WTC11 (cell line): ENCODE measurements around the gene ZYG11B. TPM values are rescaled to one million over a fixed set of nuclear protein-coding genes. Genes with fewer than 3 reads are reported as not detected.

ENCODE experiments used
- ATAC-seq: fragments of 200-7000 bp; cut with Tn5 transposase; 2 replicates; pipeline ENCODE4 v1.10.0; 2021; ENCODE audit warnings: mild to moderate bottlenecking, moderate library complexity
- CTCF ChIA-PET: fragments of 300-600 bp; sonication (Branson Sonifier 250); formaldehyde crosslinking; loops from one replicate; lab custom pipeline; 2021; ENCODE audit warnings: antibody characterized with exemption; lab: Charles Lee
- POLR2A ChIA-PET: fragments of 350-600 bp; sonication (Branson Sonifier 250); formaldehyde crosslinking; loops from one replicate; lab custom pipeline; 2021; ENCODE audit warnings: antibody characterized with exemption; lab: Charles Lee
- DNase-seq: peaks from one replicate; pipeline ENCODE4 v3.0.0; 2021; ENCODE audit warnings: low spot score
- H3K27ac Mint-ChIP-seq: 2 replicates; pipeline ENCODE4 v1.8.0; 2021; ENCODE audit warnings: mixed read lengths
- H3K27me3 Mint-ChIP-seq: 2 replicates; pipeline ENCODE4 v1.8.0; 2021; ENCODE audit warnings: low read depth, mild to moderate bottlenecking, moderate library complexity, mixed read lengths
- H3K36me3 Mint-ChIP-seq: 2 replicates; pipeline ENCODE4 v1.8.0; 2021; ENCODE audit warnings: mixed read lengths
- H3K4me1 Mint-ChIP-seq: 2 replicates; pipeline ENCODE4 v1.8.0; 2022; ENCODE audit warnings: mixed read lengths
- H3K4me3 Mint-ChIP-seq: 2 replicates; pipeline ENCODE4 v1.8.0; 2021; ENCODE audit warnings: mild to moderate bottlenecking, moderate library complexity, mixed read lengths
- H3K9me3 Mint-ChIP-seq: 2 replicates; pipeline ENCODE4 v1.8.0; 2021; ENCODE audit warnings: mixed read lengths
- E2F4 ChIP-seq: sonication (generic); formaldehyde crosslinking; IDR thresholded peaks from 2 replicates; pipeline ENCODE4 v1.8.1; 2022; ENCODE audit warnings: low read depth, mild to moderate bottlenecking, moderate library complexity, missing genetic modification reagents, borderline replicate concordance
- HMGA2 ChIP-seq: fragments of 250-450 bp; sonication (Bioruptor Pico); IDR thresholded peaks from 2 replicates; pipeline ENCODE4 v1.4.0; 2021; ENCODE audit warnings: mild to moderate bottlenecking, moderate library complexity
- HMGXB4 ChIP-seq: sonication (generic); formaldehyde crosslinking; IDR thresholded peaks from 2 replicates; pipeline ENCODE4 v1.8.1; 2023; ENCODE audit warnings: mild to moderate bottlenecking, moderate library complexity, missing genetic modification reagents
- KAT7 ChIP-seq: sonication (generic); formaldehyde crosslinking; IDR thresholded peaks from 2 replicates; pipeline ENCODE4 v1.8.1; 2023; ENCODE audit warnings: missing genetic modification reagents, mild to moderate bottlenecking, borderline replicate concordance
- NFATC4 ChIP-seq: fragments of 250-450 bp; sonication (Bioruptor Pico); IDR thresholded peaks from 2 replicates; pipeline ENCODE4 v1.9.0; 2021; ENCODE audit warnings: mild to moderate bottlenecking
- NR2C2 ChIP-seq: sonication (generic); formaldehyde crosslinking; IDR thresholded peaks from 2 replicates; pipeline ENCODE4 v1.8.0; 2022; ENCODE audit warnings: mild to moderate bottlenecking, missing genetic modification reagents
- OVOL2 ChIP-seq: fragments of 250-450 bp; sonication (Bioruptor Pico); IDR thresholded peaks from 2 replicates; pipeline ENCODE4 v1.9.0; 2021; ENCODE audit warnings: mild to moderate bottlenecking, borderline replicate concordance
- RORB ChIP-seq: fragments of 250-450 bp; sonication (Bioruptor Pico); IDR thresholded peaks from 2 replicates; pipeline ENCODE4 v1.9.0; 2021; ENCODE audit warnings: mild to moderate bottlenecking
- SP1 ChIP-seq: sonication (generic); formaldehyde crosslinking; conservative IDR thresholded peaks from 2 replicates; pipeline ENCODE4 v1.8.1; 2022; ENCODE audit warnings: missing genetic modification reagents
- TEAD1 ChIP-seq: sonication (generic); formaldehyde crosslinking; IDR thresholded peaks from 2 replicates; pipeline ENCODE4 v1.8.0; 2022; ENCODE audit warnings: mild to moderate bottlenecking, missing genetic modification reagents
- TP53 ChIP-seq: sonication (generic); formaldehyde crosslinking; IDR thresholded peaks from 2 replicates; pipeline ENCODE4 v1.8.1; 2023; ENCODE audit warnings: mild to moderate bottlenecking, missing genetic modification reagents
- ZBTB43 ChIP-seq: sonication (generic); formaldehyde crosslinking; IDR thresholded peaks from 2 replicates; pipeline ENCODE4 v1.8.1; 2023; ENCODE audit warnings: mild to moderate bottlenecking, missing genetic modification reagents
- ZNF281 ChIP-seq: sonication (generic); formaldehyde crosslinking; IDR thresholded peaks from 2 replicates; pipeline ENCODE4 v1.8.0; 2023; ENCODE audit warnings: mild to moderate bottlenecking, missing genetic modification reagents
- ZNF396 ChIP-seq: fragments of 250-450 bp; sonication (Bioruptor Pico); IDR thresholded peaks from 2 replicates; pipeline ENCODE4 v1.8.0; 2021; ENCODE audit warnings: mild to moderate bottlenecking, moderate library complexity, borderline replicate concordance
- ZNF532 ChIP-seq: fragments of 250-450 bp; sonication (Bioruptor Pico); IDR thresholded peaks from 2 replicates; pipeline ENCODE4 v1.9.0; 2021; ENCODE audit warnings: mild to moderate bottlenecking, borderline replicate concordance
- ZNF671 ChIP-seq: fragments of 250-450 bp; sonication (Bioruptor Pico); IDR thresholded peaks from 2 replicates; pipeline ENCODE4 v1.8.0; 2021; ENCODE audit warnings: mild to moderate bottlenecking
- ZSCAN18 ChIP-seq: fragments of 250-450 bp; sonication (Bioruptor Pico); IDR thresholded peaks from 2 replicates; pipeline ENCODE4 v2.1.2; 2022; ENCODE audit warnings: mild to moderate bottlenecking, moderate library complexity
- total RNA-seq: library from RNA; stranded (reverse); gene quantifications from 3 replicates; pipeline ENCODE4 v1.2.3, GENCODE V29; 2021

The ZYG11B gene
- total RNA-seq, 1 experiment from 2014 or later, result 19.2 TPM

GRCh38 chr1:52697795-52698674 lies 28.2 kb upstream of the ZYG11B start, which contains the start of gene COA7 (continued):
- no peak for TF ChIP-seq ZNF671 (CRISPR knock-in tag)
- TF ChIP-seq ZSCAN18, result no peak
- TF ChIP-seq, all 79 proteins: peak for 47

GRCh38 chr1:52702886-52703787 lies 23.1 kb upstream of the ZYG11B start:
- Mint-ChIP-seq H3K4me3 (peak overlapping the region; percentile 73), H3K9me3 (no peaks in the 10 kb centered on the region), H3K36me3 (no peaks in the 10 kb centered on the region), H3K27ac (peak overlapping the region; percentile 42), H3K4me1 (peaks cover 20% of the 10 kb centered on the region), H3K27me3 (peaks cover 15% of the 10 kb centered on the region)
- CTCF ChIA-PET, result interaction anchor here (0.6 to 1.3 kb wide), 7 partner anchors 23 to 732 kb away, joined by 3 to 5 read pairs (median 4); partner anchors contain the start of genes ECHDC2, ZYG11A and ZYG11B
- ATAC-seq (peak; percentile 94), DNase-seq (peak; percentile 86)
- POLR2A ChIA-PET, result interaction anchor here (0.6 to 2.0 kb wide), 6 partner anchors 21 to 867 kb away, joined by 3 to 7 read pairs (median 4); partner anchors contain the start of genes ORC1, PRPF38A and ZYG11B
- no peak for TF ChIP-seq E2F4 (CRISPR knock-in tag)
- TF ChIP-seq NR2C2 (CRISPR knock-in tag), result no peak
- no peak for TF ChIP-seq ZNF532 (CRISPR knock-in tag)
- no peak for TF ChIP-seq ZBTB43 (CRISPR knock-in tag)
- TF ChIP-seq TEAD1, result no peak; the same call in 1 of the 2 replicates
- no peak for TF ChIP-seq NFATC4 (CRISPR knock-in tag)
- TF ChIP-seq KAT7, result no peak
- TF ChIP-seq HMGA2 (CRISPR knock-in tag), result no peak
- TF ChIP-seq SP1 (CRISPR knock-in tag), result no peak
- no peak for TF ChIP-seq ZSCAN18
- no peak for TF ChIP-seq ZNF281 (CRISPR knock-in tag)
- no peak for TF ChIP-seq HMGXB4 (CRISPR knock-in tag)
- TF ChIP-seq TP53 (CRISPR knock-in tag), result no peak
- no peak for TF ChIP-seq RORB (CRISPR knock-in tag)
- no peak for TF ChIP-seq OVOL2 (CRISPR knock-in tag)
- TF ChIP-seq ZNF396 (CRISPR knock-in tag), result no peak
